ENCODE measurements around the gene TMEFF2. TPM values are rescaled to one million over a fixed set of nuclear protein-coding genes. Genes with fewer than 3 reads are reported as not detected.
"Not testable (repeated sequence)": the region's sequence is repeated elsewhere in the genome, so short reads cannot be mapped to it uniquely, and the experiment has no call there.

TMEFF2 gene
- total and polyA plus RNA-seq, 2 experiments from 2014 or later, result 0.13 TPM; not detected in 1

DNA sequence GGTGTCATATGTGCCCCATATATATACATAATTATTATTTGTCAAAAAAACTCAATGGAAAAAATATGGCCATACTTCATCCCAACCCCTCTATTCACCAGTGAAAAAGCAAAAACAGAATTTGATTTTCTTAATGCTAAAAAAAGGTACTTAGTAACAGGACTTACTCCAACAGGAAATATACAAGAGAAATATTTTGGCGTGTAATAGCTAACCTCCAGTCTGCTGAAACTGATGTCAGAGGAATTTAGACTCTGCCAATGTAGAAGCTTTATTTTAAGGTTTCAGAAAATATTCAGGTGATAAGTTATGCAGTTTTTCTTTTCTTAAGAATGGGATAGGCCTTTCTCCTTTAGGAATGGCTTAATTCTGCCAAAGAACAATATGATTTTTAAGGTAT is 72.6 kb downstream of the TMEFF2 start:
- no peak overlapping the region for H3K27ac ChIP-seq
- no peak for DNase-seq
- no peaks in the 10 kb centered on the region for H3K9me3 ChIP-seq (ENCODE audit: low read depth)
- no peaks in the 10 kb centered on the region for H3K79me2 ChIP-seq (ENCODE audit: insufficient read depth)
- no peak for TF ChIP-seq EZH2phosphoT487 (IDR thresholded peaks at IDR 0.05; ENCODE audit: insufficient read depth, low read depth)
- no peak for TF ChIP-seq EZH2 (IDR thresholded peaks at IDR 0.05; ENCODE audit: insufficient read depth, poor library complexity, severe bottlenecking)
- no peaks in the 10 kb centered on the region for H3K9me2 ChIP-seq (ENCODE audit: insufficient read depth)
- no peak overlapping the region for H3K4me2 ChIP-seq (ENCODE audit: unreplicated experiment)
- H3K27me3 ChIP-seq (replicated peaks; ENCODE audit: insufficient read depth), result no peaks in the 10 kb centered on the region
- no peaks in the 10 kb centered on the region for H3K36me3 ChIP-seq (ENCODE audit: low read depth)
- in situ Hi-C loops (cut with MboI), result no loop called here
- no peaks in the 10 kb centered on the region; the same call in 1 of the 2 replicates for H4K20me1 ChIP-seq (ENCODE audit: insufficient read depth)
- H3K4me3 ChIP-seq, result no peak overlapping the region
- H3K4me1 ChIP-seq (ENCODE audit: insufficient read depth), result peaks cover 25% of the 10 kb centered on the region
- peaks cover 10% of the 10 kb centered on the region; the same call in 1 of the 2 replicates for H3F3A ChIP-seq (ENCODE audit: insufficient read depth)
- no peak overlapping the region for H3K9ac ChIP-seq
- WGBS, 2 experiments (ENCODE audit: low coverage in 1 of 2, low lambda C conversion rate in 2 of 2, missing lambda C conversion rate in 2 of 2), result 85 to 95% methylated on average over 1 of the region's 1 CpG
- no peak overlapping the region for H2AFZ ChIP-seq

DNA sequence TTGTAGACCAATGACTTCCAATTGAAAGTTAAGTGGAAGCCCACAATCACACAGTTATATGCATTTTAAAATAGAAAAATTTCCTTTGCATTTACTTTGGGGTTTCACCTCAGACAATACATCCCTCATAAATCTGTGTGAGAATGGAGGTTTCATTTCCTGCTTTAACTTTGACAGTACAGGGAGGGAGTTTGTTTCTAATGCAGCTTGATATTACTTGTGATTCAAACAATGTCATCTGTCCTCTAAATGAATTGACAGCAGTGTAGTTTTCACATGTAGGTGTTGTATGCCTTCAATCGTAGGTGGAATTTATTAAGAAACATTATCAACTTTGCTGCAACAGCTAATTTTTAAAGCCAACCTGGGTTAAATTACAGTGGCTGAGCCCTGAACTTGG is 75.2 kb downstream of the TMEFF2 start:
- H3K27me3 ChIP-seq (replicated peaks; ENCODE audit: insufficient read depth), result no peaks in the 10 kb centered on the region
- no peak overlapping the region for H3K9ac ChIP-seq
- DNase-seq, result no peak
- no peaks in the 10 kb centered on the region for H3K79me2 ChIP-seq (ENCODE audit: insufficient read depth)
- in situ Hi-C loops (cut with MboI), result no loop called here
- no peak overlapping the region for H3K4me3 ChIP-seq
- peaks cover 7% of the 10 kb centered on the region for H3K4me1 ChIP-seq (ENCODE audit: insufficient read depth)
- no peaks in the 10 kb centered on the region for H3K9me2 ChIP-seq (ENCODE audit: insufficient read depth)
- no peak overlapping the region for H3K27ac ChIP-seq
- no peak overlapping the region for H2AFZ ChIP-seq
- H4K20me1 ChIP-seq (ENCODE audit: insufficient read depth), result no peaks in the 10 kb centered on the region; the same call in 1 of the 2 replicates
- H3K4me2 ChIP-seq (ENCODE audit: unreplicated experiment), result no peak overlapping the region
- TF ChIP-seq EZH2 (IDR thresholded peaks at IDR 0.05; ENCODE audit: insufficient read depth, poor library complexity, severe bottlenecking), result no peak
- TF ChIP-seq EZH2phosphoT487 (IDR thresholded peaks at IDR 0.05; ENCODE audit: insufficient read depth, low read depth), result no peak
- 93 to 95% methylated on average over 1 of the region's 1 CpG for WGBS, 2 experiments (ENCODE audit: low coverage in 1 of 2, low lambda C conversion rate in 2 of 2, missing lambda C conversion rate in 2 of 2)
- H3F3A ChIP-seq (ENCODE audit: insufficient read depth), result peaks cover 4% of the 10 kb centered on the region; the same call in 1 of the 2 replicates
- H3K36me3 ChIP-seq (ENCODE audit: low read depth), result no peaks in the 10 kb centered on the region
- H3K9me3 ChIP-seq (ENCODE audit: low read depth), result no peaks in the 10 kb centered on the region

DNA sequence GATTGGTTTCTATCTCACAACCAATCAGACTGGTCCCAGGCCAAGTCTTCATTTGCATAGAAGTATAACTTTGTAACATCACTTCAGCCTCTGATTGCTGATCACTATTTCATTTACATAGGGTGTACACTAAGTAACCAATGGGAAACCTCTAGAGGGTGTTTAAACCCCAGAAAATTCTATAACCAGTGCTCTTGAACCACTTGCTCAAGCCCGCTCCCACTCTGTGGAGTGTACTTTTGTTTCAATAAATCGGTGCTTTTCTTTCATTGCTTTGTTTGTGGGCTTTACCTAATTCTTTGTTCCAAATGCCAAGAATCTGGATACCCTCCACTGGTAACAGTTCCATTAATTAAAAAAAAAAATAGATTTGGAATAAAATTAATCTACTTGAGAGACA is 77.0 kb downstream of the TMEFF2 start:
- no peaks in the 10 kb centered on the region for H3K36me3 ChIP-seq (ENCODE audit: low read depth)
- no peaks in the 10 kb centered on the region for H3K9me3 ChIP-seq (ENCODE audit: low read depth)
- in situ Hi-C loops (cut with MboI), result no loop called here
- no peak overlapping the region for H2AFZ ChIP-seq
- no peak overlapping the region for H3K27ac ChIP-seq
- no peaks in the 10 kb centered on the region for H3K9me2 ChIP-seq (ENCODE audit: insufficient read depth)
- no peaks in the 10 kb centered on the region for H3K79me2 ChIP-seq (ENCODE audit: insufficient read depth)
- H3K4me2 ChIP-seq (ENCODE audit: unreplicated experiment), result no peak overlapping the region
- 41 to 45% methylated on average over 2 of the region's 2 CpGs for WGBS, 2 experiments (ENCODE audit: low coverage in 1 of 2, low lambda C conversion rate in 2 of 2, missing lambda C conversion rate in 2 of 2)
- H4K20me1 ChIP-seq (ENCODE audit: insufficient read depth), result no peaks in the 10 kb centered on the region; the same call in 1 of the 2 replicates
- no peak for DNase-seq
- H3K4me1 ChIP-seq (ENCODE audit: insufficient read depth), result no peaks in the 10 kb centered on the region
- TF ChIP-seq EZH2 (IDR thresholded peaks at IDR 0.05; ENCODE audit: insufficient read depth, poor library complexity, severe bottlenecking) (no peak), EZH2phosphoT487 (IDR thresholded peaks at IDR 0.05; ENCODE audit: insufficient read depth, low read depth) (no peak)
- H3K9ac ChIP-seq, result no peak overlapping the region
- no peaks in the 10 kb centered on the region for H3F3A ChIP-seq (ENCODE audit: insufficient read depth)
- no peak overlapping the region for H3K4me3 ChIP-seq
- no peaks in the 10 kb centered on the region for H3K27me3 ChIP-seq (replicated peaks; ENCODE audit: insufficient read depth)

DNA sequence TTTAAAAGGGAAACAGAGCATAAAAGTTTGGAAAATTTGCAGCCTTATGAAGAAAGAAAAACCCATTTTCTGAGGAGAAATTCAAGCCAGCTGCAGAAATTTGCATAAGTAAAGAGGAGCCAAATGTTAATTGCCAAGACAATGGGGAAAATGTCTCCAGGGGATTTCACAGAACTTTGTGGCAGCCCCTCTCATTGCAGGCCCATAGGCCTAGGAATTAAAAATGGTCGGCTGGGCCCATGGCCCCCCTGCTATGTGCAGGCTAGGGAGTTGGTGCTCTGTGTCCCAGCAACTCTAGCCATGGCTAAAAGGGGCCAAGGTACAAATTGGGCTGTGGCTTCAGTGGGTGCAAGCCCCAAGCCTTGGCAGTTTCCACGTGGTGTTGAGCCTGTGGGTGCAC is 83.2 kb downstream of the TMEFF2 start:
- H3K9me2 ChIP-seq (ENCODE audit: insufficient read depth); H3K9ac ChIP-seq; H3K27ac ChIP-seq; H3F3A ChIP-seq (ENCODE audit: insufficient read depth); H3K9me3 ChIP-seq (ENCODE audit: low read depth); H3K4me2 ChIP-seq (ENCODE audit: unreplicated experiment); H3K79me2 ChIP-seq (ENCODE audit: insufficient read depth); H2AFZ ChIP-seq; H3K4me1 ChIP-seq (ENCODE audit: insufficient read depth); H3K36me3 ChIP-seq (ENCODE audit: low read depth); H4K20me1 ChIP-seq (ENCODE audit: insufficient read depth); in situ Hi-C loops (cut with MboI); H3K27me3 ChIP-seq (replicated peaks; ENCODE audit: insufficient read depth); H3K4me3 ChIP-seq; DNase-seq: not testable (repeated sequence)
- WGBS, 2 experiments (ENCODE audit: low coverage in 1 of 2, low lambda C conversion rate in 2 of 2, missing lambda C conversion rate in 2 of 2), result 35 to 52% methylated on average over 2 of the region's 2 CpGs

DNA sequence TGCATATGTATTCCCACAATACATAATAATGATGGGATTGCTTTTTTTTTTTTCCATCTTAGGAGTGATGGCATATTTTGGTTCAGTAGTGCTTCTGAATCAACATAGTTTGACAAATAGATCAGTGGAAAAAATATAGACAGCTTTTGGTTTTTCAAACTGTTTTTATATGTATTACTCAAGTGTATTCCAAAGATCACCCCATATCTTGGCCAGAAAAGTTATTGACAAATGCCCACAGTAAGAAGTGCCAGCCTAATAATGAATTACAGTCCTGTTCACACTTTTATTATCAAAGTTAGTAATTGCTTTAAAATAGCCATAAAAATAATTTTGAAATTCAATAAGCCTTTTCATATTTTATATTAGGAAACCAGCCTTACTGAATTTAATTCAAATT is 95.0 kb downstream of the TMEFF2 start:
- no peaks in the 10 kb centered on the region for H3K36me3 ChIP-seq (ENCODE audit: low read depth)
- no peaks in the 10 kb centered on the region for H3K9me3 ChIP-seq (ENCODE audit: low read depth)
- no peaks in the 10 kb centered on the region for H4K20me1 ChIP-seq (ENCODE audit: insufficient read depth)
- H3K4me2 ChIP-seq (ENCODE audit: unreplicated experiment), result no peak overlapping the region
- no peak for DNase-seq
- H3K4me3 ChIP-seq, result no peak overlapping the region
- in situ Hi-C loops (cut with MboI), result no loop called here
- TF ChIP-seq EZH2 (IDR thresholded peaks at IDR 0.05; ENCODE audit: insufficient read depth, poor library complexity, severe bottlenecking) (no peak), EZH2phosphoT487 (IDR thresholded peaks at IDR 0.05; ENCODE audit: insufficient read depth, low read depth) (no peak)
- H3F3A ChIP-seq (ENCODE audit: insufficient read depth), result no peaks in the 10 kb centered on the region
- no peaks in the 10 kb centered on the region for H3K4me1 ChIP-seq (ENCODE audit: insufficient read depth)
- H3K9ac ChIP-seq, result no peak overlapping the region
- no peaks in the 10 kb centered on the region for H3K9me2 ChIP-seq (ENCODE audit: insufficient read depth)
- H3K27ac ChIP-seq, result no peak overlapping the region
- H2AFZ ChIP-seq, result no peak overlapping the region
- no peaks in the 10 kb centered on the region for H3K79me2 ChIP-seq (ENCODE audit: insufficient read depth)
- no peaks in the 10 kb centered on the region for H3K27me3 ChIP-seq (replicated peaks; ENCODE audit: insufficient read depth)

All from GM23248 (cell line).